Measurements from ENCODE around the gene ME1. TPM values are rescaled to one million over a fixed set of nuclear protein-coding genes. Genes with fewer than 3 reads are reported as not detected.
A peak's percentile ranks its signal among the peaks of the same experiment; 100 is the strongest.
"Not testable (repeated sequence)": the region's sequence is repeated elsewhere in the genome, so short reads cannot be mapped to it uniquely, and the experiment has no call there.

ME1 gene
- total RNA-seq, 1 donor from 2014 or later = 24.8 TPM

DNA sequence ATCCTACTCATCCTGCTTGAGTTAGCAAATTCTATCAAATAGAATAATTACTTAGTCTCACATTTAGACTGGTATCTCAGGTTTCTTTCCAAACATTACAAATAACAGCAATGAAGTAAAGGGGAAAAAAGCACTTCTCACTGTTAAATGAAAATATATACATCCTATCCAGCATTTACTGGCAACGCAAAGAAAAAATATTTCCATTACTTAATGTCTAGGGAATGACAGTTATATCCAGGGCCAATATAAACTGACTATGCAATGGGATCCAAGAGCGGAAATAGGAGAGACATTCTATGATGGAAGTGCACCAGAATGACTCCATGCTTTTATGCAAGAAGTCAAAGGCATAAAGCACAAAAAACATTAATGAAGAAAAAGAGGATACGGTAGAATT lies 60.3 kb downstream of the ME1 start:
- intact Hi-C loops (cut with DNase I) = no loop called here
- no peak for ATAC-seq
- DNase-seq (ENCODE audit: missing footprints) = no peak

DNA sequence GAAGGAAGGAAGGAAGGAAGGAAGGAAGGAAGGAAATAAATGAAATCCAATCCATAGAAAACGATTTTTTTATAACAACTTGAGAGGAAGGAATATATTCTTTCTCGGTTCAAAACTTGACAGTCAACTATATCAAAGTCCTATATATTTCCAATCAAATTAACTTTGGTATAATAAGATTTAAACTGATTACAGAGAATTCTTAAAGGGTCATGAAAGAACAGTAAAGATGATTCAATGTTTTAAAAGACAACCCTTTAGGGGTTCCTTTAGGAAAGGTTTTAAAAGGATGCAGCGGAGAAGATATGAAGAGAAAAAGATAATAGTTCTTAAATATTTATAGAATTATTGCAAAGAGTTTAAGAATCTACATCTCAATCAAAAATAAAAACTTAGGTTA lies 61.2 kb downstream of the ME1 start:
- no peak for DNase-seq (ENCODE audit: missing footprints)
- no peak for ATAC-seq
- intact Hi-C loops (cut with DNase I) = no loop called here

DNA sequence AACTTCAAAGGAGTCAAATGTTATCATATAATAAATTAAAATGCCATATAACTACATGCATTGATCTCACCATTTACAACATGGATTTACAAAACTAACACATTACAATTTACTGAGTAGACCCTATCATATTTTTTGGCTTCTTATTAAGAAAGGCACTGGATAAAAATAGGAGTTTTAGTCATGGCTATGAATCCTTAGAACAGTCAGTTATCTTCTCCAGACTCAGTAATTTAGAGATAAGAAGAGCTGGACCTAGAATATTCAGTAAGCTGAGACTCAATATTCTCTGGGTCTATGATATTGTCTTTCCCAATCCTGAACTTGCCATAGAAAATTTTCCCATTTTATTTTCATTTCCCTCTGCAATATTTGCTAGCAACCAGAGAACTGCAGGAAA lies 62.3 kb downstream of the ME1 start:
- no peak for DNase-seq (ENCODE audit: missing footprints)
- intact Hi-C loops (cut with DNase I) = no loop called here
- no peak for ATAC-seq

DNA sequence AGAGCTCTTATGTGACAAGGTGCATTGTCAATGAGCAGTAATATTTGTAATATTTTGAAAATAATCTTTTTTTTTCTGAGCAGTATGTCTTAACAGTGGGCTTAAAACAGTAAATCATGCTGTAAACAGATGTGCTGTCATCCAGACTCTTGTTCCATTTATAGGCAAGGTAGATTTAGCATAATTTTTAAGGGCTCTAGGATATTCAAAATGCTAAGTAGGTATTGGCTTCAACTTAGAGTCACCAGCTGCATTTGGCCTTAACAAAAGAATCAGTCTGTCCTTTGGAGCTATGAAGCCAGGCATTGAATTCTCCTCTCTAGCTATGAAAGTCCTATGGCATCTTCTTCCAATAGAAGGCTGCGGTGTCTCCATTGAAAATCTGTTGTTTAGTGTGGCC lies 63.7 kb downstream of the ME1 start:
- DNase-seq (ENCODE audit: missing footprints) = no peak
- ATAC-seq = no peak
- intact Hi-C loops (cut with DNase I) = no loop called here

GRCh38 chr6:83365931-83366330 lies 64.9 kb downstream of the ME1 start:
- intact Hi-C loops (cut with DNase I) = no loop called here
- no peak for DNase-seq (ENCODE audit: missing footprints)
- no peak for ATAC-seq

DNA sequence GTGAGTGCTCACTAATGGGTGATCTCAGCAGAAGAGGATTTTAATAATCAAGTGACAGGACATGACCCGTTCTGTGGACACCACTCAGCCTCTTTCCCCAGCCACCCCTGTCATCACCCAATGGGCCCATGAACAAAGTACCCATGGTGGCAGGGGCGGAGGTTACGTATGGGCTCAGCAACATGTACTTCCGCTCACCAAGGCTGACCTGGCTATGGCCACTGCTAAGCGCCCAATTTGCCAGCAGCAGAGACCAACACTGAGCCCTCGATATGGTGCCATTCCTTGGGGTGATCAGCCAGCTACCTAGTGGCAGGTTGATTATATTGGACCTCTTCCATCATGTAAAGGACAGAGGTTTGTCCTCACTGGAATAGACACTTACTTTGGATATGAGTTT lies 68.5 kb downstream of the ME1 start:
- intact Hi-C loops (cut with DNase I); ATAC-seq: not testable (repeated sequence)
- DNase-seq (ENCODE audit: missing footprints) = peak; percentile 62

- no peak for ATAC-seq
- DNase-seq (ENCODE audit: missing footprints) = no peak
- intact Hi-C loops (cut with DNase I) = no loop called here
These were observed 71.2 kb downstream of the ME1 start for GRCh38 chr6:83359638-83360037.

DNA sequence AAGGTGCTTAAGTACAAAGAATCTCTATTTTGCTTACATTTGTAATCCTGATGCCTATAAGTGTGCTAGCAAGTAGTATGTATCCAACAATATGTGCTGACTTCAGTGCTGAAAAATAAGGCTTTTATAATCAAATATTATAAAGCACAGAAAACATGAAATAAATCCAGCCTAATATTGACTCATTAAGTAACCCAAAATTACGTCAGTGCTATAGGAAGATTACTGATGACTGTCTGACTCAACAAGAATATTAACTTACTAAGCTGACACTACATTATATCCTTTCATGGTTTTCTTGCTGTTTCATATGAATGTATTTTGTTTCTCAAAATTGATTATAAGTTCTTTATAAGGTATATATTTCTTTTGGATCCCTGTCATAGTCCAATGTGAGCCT lies 76.1 kb downstream of the ME1 start:
- DNase-seq (ENCODE audit: missing footprints) = no peak

GRCh38 chr6:83352424-83353061 lies 78.3 kb downstream of the ME1 start:
- DNase-seq (ENCODE audit: missing footprints) (no peak), ATAC-seq (no peak)
- intact Hi-C loops (cut with DNase I) = no loop called here

More for the DNA sequence above, 76.1 kb downstream of the ME1 start:
- no peak for ATAC-seq
- intact Hi-C loops (cut with DNase I) = no loop called here

- ATAC-seq = no peak
- intact Hi-C loops (cut with DNase I) = no loop called here
- no peak for DNase-seq (ENCODE audit: missing footprints)
These were observed 87.7 kb downstream of the ME1 start for GRCh38 chr6:83343121-83343520.

GRCh38 chr6:83341765-83342164 lies 89.1 kb downstream of the ME1 start:
- ATAC-seq (no peak), DNase-seq (ENCODE audit: missing footprints) (no peak)
- intact Hi-C loops (cut with DNase I) = no loop called here

GRCh38 chr6:83333916-83334315 lies 96.9 kb downstream of the ME1 start:
- DNase-seq (ENCODE audit: missing footprints); ATAC-seq; intact Hi-C loops (cut with DNase I): not testable (repeated sequence)

GRCh38 chr6:83333500-83333899 lies 97.4 kb downstream of the ME1 start:
- DNase-seq (ENCODE audit: missing footprints) = no peak
- ATAC-seq = no peak
- intact Hi-C loops (cut with DNase I) = no loop called here

DNA sequence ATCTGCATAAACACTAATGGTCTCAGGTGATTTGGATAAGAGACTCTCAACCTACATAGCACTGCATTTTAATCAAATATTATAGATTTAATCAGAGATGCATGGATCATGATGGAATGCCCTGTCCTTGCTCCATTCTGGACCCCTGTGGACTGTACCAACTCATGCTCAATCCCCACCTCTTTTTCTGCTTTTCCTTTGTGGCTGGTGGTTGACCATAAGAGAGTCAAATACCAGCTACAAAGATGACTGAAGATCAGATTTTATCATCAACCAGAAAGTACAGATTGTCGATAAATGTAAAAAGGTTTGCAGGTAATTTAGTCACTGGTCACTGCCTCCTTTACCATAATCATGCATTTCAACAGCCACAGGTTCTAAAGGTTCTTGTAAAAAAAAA lies 116.2 kb downstream of the ME1 start:
- ATAC-seq = no peak
- no peak for DNase-seq (ENCODE audit: missing footprints)
- intact Hi-C loops (cut with DNase I) = no loop called here

- no peak for DNase-seq (ENCODE audit: missing footprints)
- no peak for ATAC-seq
- intact Hi-C loops (cut with DNase I) = no loop called here
These were observed 117.0 kb downstream of the ME1 start for GRCh38 chr6:83313882-83314281.

DNA sequence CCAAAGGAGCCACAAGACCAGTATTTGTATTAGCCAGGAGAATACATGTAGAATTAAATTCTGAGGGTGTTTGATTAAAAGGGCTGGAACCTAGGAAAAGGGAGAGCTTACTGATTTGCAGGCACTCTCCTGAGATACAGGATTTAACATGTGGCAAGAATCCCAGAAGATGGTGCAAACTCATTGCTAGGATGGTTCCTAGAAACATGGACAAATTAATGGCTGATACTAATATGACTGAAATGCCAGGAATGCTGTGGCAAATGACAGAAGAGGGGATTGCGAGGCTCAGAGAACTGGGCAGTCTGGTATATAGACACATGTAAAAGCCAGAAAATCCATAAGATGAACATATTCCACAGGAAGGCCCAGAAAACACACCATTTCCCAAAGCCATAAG lies 119.6 kb downstream of the ME1 start:
- intact Hi-C loops (cut with DNase I) = no loop called here
- DNase-seq (ENCODE audit: missing footprints) (no peak), ATAC-seq (no peak)

- DNase-seq (ENCODE audit: missing footprints) = no peak
- intact Hi-C loops (cut with DNase I) = no loop called here
- ATAC-seq = no peak
These were observed 120.8 kb downstream of the ME1 start for GRCh38 chr6:83310046-83310445.

GRCh38 chr6:83309344-83309743 lies 121.5 kb downstream of the ME1 start:
- ATAC-seq (no peak), DNase-seq (ENCODE audit: missing footprints) (no peak)
- intact Hi-C loops (cut with DNase I) = no loop called here

DNA sequence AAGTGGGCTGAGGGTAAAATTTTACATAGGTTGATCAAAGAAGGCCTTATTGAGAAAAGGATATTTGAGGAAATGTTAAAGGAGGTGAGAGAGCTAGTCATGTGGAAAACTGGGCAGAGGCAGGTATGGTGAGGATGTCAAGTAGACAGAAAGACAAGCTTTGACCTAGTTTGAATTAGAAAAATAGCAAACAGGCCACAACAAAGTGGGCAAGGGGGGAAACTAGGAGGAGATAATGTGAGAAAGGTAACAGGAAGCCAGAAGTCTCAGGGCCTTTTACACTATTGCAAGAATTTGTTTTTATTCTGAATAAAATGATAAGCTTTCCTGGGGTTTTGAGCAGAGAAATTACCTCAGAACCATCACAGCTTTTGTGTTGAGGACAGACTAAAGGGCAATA lies 122.0 kb downstream of the ME1 start:
- intact Hi-C loops (cut with DNase I) = no loop called here
- no peak for ATAC-seq
- DNase-seq (ENCODE audit: missing footprints) = no peak

- no peak for ATAC-seq
- DNase-seq (ENCODE audit: missing footprints) = no peak
- intact Hi-C loops (cut with DNase I) = no loop called here
These were observed 123.0 kb downstream of the ME1 start for GRCh38 chr6:83307849-83308248.

- intact Hi-C loops (cut with DNase I) = no loop called here
- DNase-seq (ENCODE audit: missing footprints) (no peak), ATAC-seq (no peak)
These were observed 127.4 kb downstream of the ME1 start for GRCh38 chr6:83303426-83303825.

Data from Right ventricle myocardium inferior (tissue), 1 donor.